ENCODE measurements around the gene TRAF5. TPM values are rescaled to one million over a fixed set of nuclear protein-coding genes. Genes with fewer than 3 reads are reported as not detected.

TRAF5 gene
- total RNA-seq, 1 donor from 2014 or later, result 14.4 TPM

DNA sequence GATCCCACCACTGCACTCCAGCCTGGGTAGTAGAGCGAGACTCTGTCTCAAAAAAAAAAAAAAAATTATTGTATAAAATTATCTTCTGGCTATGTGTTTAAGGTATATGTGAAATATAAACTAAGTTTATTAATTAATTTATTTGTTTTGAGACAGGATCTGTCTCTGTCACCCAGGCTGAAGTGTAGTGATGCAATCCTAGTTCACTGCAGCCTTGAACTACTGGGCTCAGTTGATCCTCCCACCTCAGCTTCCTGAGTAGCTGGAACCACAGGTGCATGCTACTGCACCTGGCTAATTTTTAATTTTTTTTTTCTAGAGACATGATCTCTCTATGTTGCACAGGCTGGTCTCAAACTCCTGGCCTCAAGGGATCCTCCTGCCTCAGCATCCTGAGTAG lies 97.4 kb downstream of the TRAF5 start:
- Mint-ChIP-seq H3K27me3 (ENCODE audit: low read depth, unreplicated experiment) (no peaks in the 10 kb centered on the region), H3K36me3 (ENCODE audit: low read depth, unreplicated experiment) (peaks cover 2% of the 10 kb centered on the region), H3K27ac (ENCODE audit: unreplicated experiment) (no peak overlapping the region), H3K4me1 (ENCODE audit: low read depth, unreplicated experiment) (peaks cover 9% of the 10 kb centered on the region), H3K9me3 (ENCODE audit: unreplicated experiment) (no peaks in the 10 kb centered on the region), H3K4me3 (ENCODE audit: unreplicated experiment) (no peak overlapping the region)
- Histone ChIP-seq H3K4me2 (ENCODE audit: low read length) (no peak overlapping the region), H3K36me3 (ENCODE audit: insufficient read depth, low read length) (no peaks in the 10 kb centered on the region), H3K79me2 (ENCODE audit: insufficient read depth, low read length) (no peaks in the 10 kb centered on the region), H3K9ac (ENCODE audit: low read length) (no peak overlapping the region), H3K4me3 (ENCODE audit: insufficient read depth, low read depth, low read length) (no peak overlapping the region), H3K4me1 (ENCODE audit: insufficient read depth, low read length) (no peaks in the 10 kb centered on the region), H3K27ac (ENCODE audit: low read depth, low read length) (no peak overlapping the region), H3K9me3 (ENCODE audit: insufficient read depth, low read depth, low read length) (no peaks in the 10 kb centered on the region), H2AFZ (ENCODE audit: low read depth, low read length) (no peak overlapping the region), H3K27me3 (ENCODE audit: insufficient read depth, low read length) (no peaks in the 10 kb centered on the region), H4K20me1 (ENCODE audit: insufficient read depth, low read length) (no peaks in the 10 kb centered on the region)
- TF ChIP-seq EZH2 (IDR thresholded peaks at IDR 0.05; ENCODE audit: insufficient read depth, low read length), result no peak
- TF ChIP-seq, protein P1, sequence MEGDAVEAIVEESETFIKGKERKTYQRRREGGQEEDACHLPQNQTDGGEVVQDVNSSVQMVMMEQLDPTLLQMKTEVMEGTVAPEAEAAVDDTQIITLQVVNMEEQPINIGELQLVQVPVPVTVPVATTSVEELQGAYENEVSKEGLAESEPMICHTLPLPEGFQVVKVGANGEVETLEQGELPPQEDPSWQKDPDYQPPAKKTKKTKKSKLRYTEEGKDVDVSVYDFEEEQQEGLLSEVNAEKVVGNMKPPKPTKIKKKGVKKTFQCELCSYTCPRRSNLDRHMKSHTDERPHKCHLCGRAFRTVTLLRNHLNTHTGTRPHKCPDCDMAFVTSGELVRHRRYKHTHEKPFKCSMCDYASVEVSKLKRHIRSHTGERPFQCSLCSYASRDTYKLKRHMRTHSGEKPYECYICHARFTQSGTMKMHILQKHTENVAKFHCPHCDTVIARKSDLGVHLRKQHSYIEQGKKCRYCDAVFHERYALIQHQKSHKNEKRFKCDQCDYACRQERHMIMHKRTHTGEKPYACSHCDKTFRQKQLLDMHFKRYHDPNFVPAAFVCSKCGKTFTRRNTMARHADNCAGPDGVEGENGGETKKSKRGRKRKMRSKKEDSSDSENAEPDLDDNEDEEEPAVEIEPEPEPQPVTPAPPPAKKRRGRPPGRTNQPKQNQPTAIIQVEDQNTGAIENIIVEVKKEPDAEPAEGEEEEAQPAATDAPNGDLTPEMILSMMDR (IDR thresholded peaks at IDR 0.05; ENCODE audit: insufficient read depth, low read depth, low read length), result no peak
- FAIRE-seq, result no peak
- DNase-seq (ENCODE audit: low read depth), result no peak

Other genes with a start within 250 kb of the TRAF5 start
- gene KCNH1, start 192.7 kb upstream of the TRAF5 start, total RNA-seq, result 15.5 and 18.7 TPM in 2 replicates
- 63.4 and 68.2 TPM in 2 replicates for gene RCOR3, start 67.5 kb upstream of the TRAF5 start, total RNA-seq
- not detected in 2 replicates for gene RD3, start 165.3 kb downstream of the TRAF5 start, total RNA-seq

Data from astrocyte (in vitro differentiated cells and primary cell).